HEK293T (cell line): ENCODE measurements around the gene DNAJB11.

Experiments used
- ARNT ChIP-seq: fragments of 450-650 bp; IDR thresholded peaks from 2 replicates; pipeline ENCODE4 v1.6.1; 2017; ENCODE audit warnings: mild to moderate bottlenecking
- BHLHE40 ChIP-seq: fragments of 450-650 bp; IDR thresholded peaks from 2 replicates; pipeline ENCODE4 v1.6.1; 2016; ENCODE audit warnings: mild to moderate bottlenecking, moderate library complexity, borderline replicate concordance
- FOXA1 ChIP-seq: fragments of 450-650 bp; IDR thresholded peaks from 2 replicates; pipeline ENCODE4 v1.6.1; 2016; ENCODE audit warnings: mild to moderate bottlenecking
- FOXK2 ChIP-seq: fragments of 450-650 bp; IDR thresholded peaks from 2 replicates; pipeline ENCODE4 v1.6.1; 2016; ENCODE audit warnings: mild to moderate bottlenecking
- FOXM1 ChIP-seq: fragments of 450-650 bp; IDR thresholded peaks from 2 replicates; pipeline ENCODE4 v1.6.1; 2017; ENCODE audit warnings: mild to moderate bottlenecking, borderline replicate concordance
- HDGF ChIP-seq: fragments of 450-650 bp; IDR thresholded peaks from 2 replicates; pipeline ENCODE4 v1.6.1; 2017; ENCODE audit warnings: antibody characterized with exemption, borderline replicate concordance
- L3MBTL2 ChIP-seq: fragments of 450-650 bp; conservative IDR thresholded peaks from 2 replicates; pipeline ENCODE4 v1.6.1; 2016; ENCODE audit warnings: mild to moderate bottlenecking
- SP1 ChIP-seq: fragments of 450-650 bp; IDR thresholded peaks from 2 replicates; pipeline ENCODE4 v1.6.1; 2017
- TARDBP ChIP-seq: fragments of 450-650 bp; IDR thresholded peaks from 2 replicates; pipeline ENCODE4 v1.6.1; 2016
- ZNF384 ChIP-seq: fragments of 450-650 bp; IDR thresholded peaks from 2 replicates; pipeline ENCODE4 v1.6.1; 2016

DNA sequence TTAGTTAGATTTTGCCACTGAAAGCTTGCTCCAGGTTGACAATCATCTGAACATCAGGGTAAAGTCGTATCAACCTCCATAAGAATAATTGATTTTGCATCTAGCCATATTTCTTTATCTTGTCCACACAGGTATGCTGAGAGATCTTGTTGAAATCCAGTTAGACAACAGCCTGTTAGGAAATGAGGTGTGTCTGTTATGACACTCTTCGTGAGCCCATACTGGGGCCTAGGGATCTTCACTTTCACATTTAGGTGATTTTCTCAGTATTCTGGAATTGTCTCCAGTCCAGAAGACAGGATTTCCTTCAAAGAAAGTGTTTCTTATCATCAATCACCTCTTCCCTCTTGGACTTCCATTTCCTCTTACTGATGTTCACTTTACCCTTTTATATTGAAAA, 18.1 kb downstream of the DNAJB11 start:
- TF ChIP-seq FOXK2 (no peak), FOXM1 (no peak), ARNT (no peak), FOXA1 (no peak), HDGF (no peak), BHLHE40 (no peak), ZNF384 (no peak), L3MBTL2 (no peak), SP1 (no peak), TARDBP (no peak)
